ENCODE results near the gene NCK1.

DNA sequence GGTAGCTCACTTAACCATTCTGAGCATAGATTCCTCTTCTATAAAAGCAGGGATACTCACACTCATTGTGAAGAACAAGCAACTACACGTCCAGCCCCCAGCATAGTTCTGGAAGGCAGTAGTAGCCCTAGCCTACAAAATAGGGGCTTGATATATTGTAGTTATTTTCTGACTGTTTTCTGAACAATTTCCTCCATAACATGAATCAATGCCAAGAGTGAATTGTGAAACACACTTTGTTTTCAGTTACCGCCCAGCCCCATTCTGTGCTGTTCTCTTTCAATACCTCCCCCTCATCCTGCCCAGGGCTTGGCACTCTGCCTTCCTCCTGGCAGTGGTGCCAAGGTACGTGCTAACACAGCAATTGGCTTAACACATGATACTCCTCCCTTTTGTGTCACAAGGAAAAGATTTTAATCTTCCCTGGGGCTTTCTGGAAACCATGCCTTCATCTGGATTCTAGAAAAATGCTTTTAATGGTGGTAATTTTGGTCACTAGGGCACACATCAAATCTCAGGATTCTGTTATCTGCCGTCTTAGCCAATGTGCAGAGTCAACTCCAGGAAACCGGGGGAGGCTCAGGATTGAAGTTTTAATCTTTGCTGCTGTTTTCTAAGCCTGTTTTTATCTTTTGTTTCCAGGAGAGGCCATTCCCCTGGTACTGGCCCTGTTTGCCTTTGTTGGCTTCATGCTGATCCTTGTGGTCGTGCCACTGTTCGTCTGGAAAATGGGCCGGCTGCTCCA is 132.9 kb downstream of the NCK1 start:
- TF ChIP-seq CTCF (IDR thresholded peaks at IDR 0.05) (no peak), EP300 (IDR thresholded peaks at IDR 0.05) (no peak), POLR2A (IDR thresholded peaks at IDR 0.05) (no peak), POLR2AphosphoS5 (IDR thresholded peaks at IDR 0.05) (peak; percentile 82)

Measured in gastroesophageal sphincter (tissue), 3 donors.